Hair follicular keratinocyte (primary cell): ENCODE results near the gene FDCSP. TPM values are rescaled to one million over a fixed set of nuclear protein-coding genes. Genes with fewer than 3 reads are reported as not detected.

Experiments
- total RNA-seq: library from RNA; depleted of rRNA; stranded (reverse); fragments of >200 nt; gene quantifications from 2 replicates; pipeline ENCODE4 v1.2.3, GENCODE V29; 2015

The FDCSP gene
- not detected in 2 replicates for total RNA-seq

DNA sequence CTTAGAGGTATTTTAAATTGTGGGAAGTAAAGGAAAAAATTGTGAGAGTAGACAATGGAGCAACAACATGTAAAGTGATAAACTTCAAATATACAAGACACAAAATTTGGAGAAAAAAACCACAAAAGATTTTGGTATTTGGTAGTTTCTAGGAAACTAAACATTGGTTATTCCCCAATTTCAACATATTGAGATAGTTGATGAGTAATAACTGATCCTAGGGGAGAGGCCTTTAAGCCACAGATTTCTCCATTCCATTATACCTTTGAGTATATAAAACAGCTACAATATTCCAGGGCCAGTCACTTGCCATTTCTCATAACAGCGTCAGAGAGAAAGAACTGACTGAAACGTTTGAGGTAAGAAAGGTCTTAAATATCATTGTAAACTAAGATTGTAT, at the start of gene FDCSP:
Gene FDCSP, plus strand, starts transcription at position 301 of the 400 bp plus-strand sequence. CDS start 5,071 bp downstream, outside the sequence.

DNA sequence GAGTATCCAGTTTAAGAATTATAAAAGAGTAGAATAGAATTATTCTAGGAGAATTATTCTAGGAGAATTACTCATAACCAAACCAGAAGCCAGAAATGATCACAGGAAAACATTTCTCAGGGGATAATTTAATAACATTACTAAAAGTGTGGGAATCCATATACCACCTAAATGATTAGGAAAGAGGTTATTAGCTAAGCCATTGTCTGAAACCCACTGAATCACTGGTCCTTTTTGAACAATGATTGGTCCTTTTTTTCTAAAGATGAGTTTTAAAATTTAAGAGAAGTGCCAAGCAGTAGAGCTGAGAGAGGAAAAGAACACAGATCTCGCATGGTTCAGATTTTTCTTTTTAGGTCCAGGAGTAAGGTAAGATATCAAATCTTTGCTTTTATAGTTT, 30.5 kb upstream of the FDCSP start, which contains the start of gene ODAM:
Gene ODAM, plus strand, starts transcription at position 301 of the 400 bp plus-strand sequence. CDS start 819 bp downstream, outside the sequence.

DNA sequence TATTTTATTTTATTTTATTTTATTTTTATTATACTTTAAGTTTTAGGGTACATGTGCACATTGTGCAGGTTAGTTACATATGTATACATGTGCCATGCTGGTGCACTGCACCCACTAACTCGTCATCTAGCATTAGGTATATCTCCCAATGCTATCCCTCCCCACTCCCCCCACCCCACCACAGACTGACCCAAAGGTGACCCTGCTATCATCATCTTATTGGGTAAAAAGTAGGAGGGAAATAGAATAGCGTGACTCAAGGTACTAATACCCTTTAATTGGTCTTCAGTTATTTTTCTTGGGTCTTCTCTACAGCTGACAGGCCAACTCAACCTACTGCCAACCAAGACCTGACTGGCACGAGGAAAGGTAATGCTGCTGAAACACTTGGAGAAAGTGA, 16.4 kb downstream of the FDCSP start, which contains the start of gene CSN3:
Gene CSN3, plus strand, starts transcription at position 301 of the 400 bp plus-strand sequence. CDS start 2,223 bp downstream, outside the sequence.

Other genes starting within 250 kb of the FDCSP start
- gene STATH, start 230.2 kb upstream of the FDCSP start, total RNA-seq: not detected in 2 replicates
- not detected in 2 replicates for gene HTN3, start 197.7 kb upstream of the FDCSP start, total RNA-seq
- gene HTN1, start 175.7 kb upstream of the FDCSP start, total RNA-seq: not detected in 2 replicates
- not detected in 2 replicates for gene PRR27, start 71.9 kb upstream of the FDCSP start, total RNA-seq
- not detected in 2 replicates for gene ODAM, start 30.4 kb upstream of the FDCSP start, total RNA-seq
- gene CSN3, start 16.5 kb downstream of the FDCSP start, total RNA-seq: not detected in 2 replicates
- gene CABS1, start 108.9 kb downstream of the FDCSP start, total RNA-seq: not detected in 2 replicates
- not detected in 2 replicates for gene SMR3A, start 134.6 kb downstream of the FDCSP start, total RNA-seq
- not detected in 2 replicates for gene SMR3B, start 157.0 kb downstream of the FDCSP start, total RNA-seq
- gene OPRPN, start 171.8 kb downstream of the FDCSP start, total RNA-seq: not detected in 2 replicates
- not detected in 2 replicates for gene MUC7, start 246.1 kb downstream of the FDCSP start, total RNA-seq